ENCODE results near the gene HTRA3.

The HTRA3 gene

GRCh38 chr4:8292478-8293107, 23.0 kb downstream of the HTRA3 start:
- DNase-seq (ENCODE audit: low read depth in 1 of 2, low spot score in 1 of 2), result no peak
- no peak overlapping the region for H3K4me3 ChIP-seq (replicated peaks; ENCODE audit: insufficient read depth, low read length)
- no peak overlapping the region for H3K27ac ChIP-seq (replicated peaks)
- no peaks in the 10 kb centered on the region for H3K27me3 ChIP-seq (ENCODE audit: insufficient read depth, poor library complexity, severe bottlenecking)
- TF ChIP-seq REST (IDR thresholded peaks at IDR 0.05; ENCODE audit: insufficient replicate concordance, low read depth) (no peak), GABPA (IDR thresholded peaks at IDR 0.05; ENCODE audit: low read depth) (no peak), SPI1 (IDR thresholded peaks at IDR 0.05; ENCODE audit: borderline replicate concordance, low read depth) (no peak), CTCF (IDR thresholded peaks at IDR 0.05; ENCODE audit: insufficient read depth, low read length) (no peak)

- Histone ChIP-seq H3K27ac (replicated peaks) (no peak overlapping the region), H3K27me3 (ENCODE audit: insufficient read depth, poor library complexity, severe bottlenecking) (no peaks in the 10 kb centered on the region), H3K4me3 (replicated peaks; ENCODE audit: insufficient read depth, low read length) (no peak overlapping the region)
- DNase-seq (ENCODE audit: low read depth in 1 of 2, low spot score in 1 of 2), result no peak
- TF ChIP-seq SPI1 (IDR thresholded peaks at IDR 0.05; ENCODE audit: borderline replicate concordance, low read depth) (no peak), POLR2AphosphoS5 (IDR thresholded peaks at IDR 0.05; ENCODE audit: low read depth) (no peak), CTCF (IDR thresholded peaks at IDR 0.05; ENCODE audit: insufficient read depth, low read length) (no peak), REST (IDR thresholded peaks at IDR 0.05; ENCODE audit: insufficient replicate concordance, low read depth) (no peak), GABPA (IDR thresholded peaks at IDR 0.05; ENCODE audit: low read depth) (no peak)
Measured at GRCh38 chr4:8293131-8293975, 23.8 kb downstream of the HTRA3 start.

- H3K4me3 ChIP-seq (replicated peaks; ENCODE audit: insufficient read depth, low read length), result no peak overlapping the region
- no peak overlapping the region for H3K27ac ChIP-seq (replicated peaks)
- no peak for DNase-seq (ENCODE audit: low read depth in 1 of 2, low spot score in 1 of 2)
- no peaks in the 10 kb centered on the region for H3K27me3 ChIP-seq (ENCODE audit: insufficient read depth, poor library complexity, severe bottlenecking)
- no peak for TF ChIP-seq SPI1 (IDR thresholded peaks at IDR 0.05; ENCODE audit: borderline replicate concordance, low read depth)
- TF ChIP-seq GABPA (IDR thresholded peaks at IDR 0.05; ENCODE audit: low read depth), result no peak
- no peak for TF ChIP-seq CTCF (IDR thresholded peaks at IDR 0.05; ENCODE audit: insufficient read depth, low read length)
- no peak for TF ChIP-seq POLR2AphosphoS5 (IDR thresholded peaks at IDR 0.05; ENCODE audit: low read depth)
- TF ChIP-seq REST (IDR thresholded peaks at IDR 0.05; ENCODE audit: insufficient replicate concordance, low read depth), result no peak
Measured at GRCh38 chr4:8294036-8294435, 24.5 kb downstream of the HTRA3 start.
